Body of pancreas (tissue), 4 donors: ENCODE measurements around the gene HSPA12A. TPM values are rescaled to one million over a fixed set of nuclear protein-coding genes. Genes with fewer than 3 reads are reported as not detected.
A peak's percentile ranks its signal among the peaks of the same experiment; 100 is the strongest.

Experiments
- ATAC-seq: fragments of 150-250 bp; one replicate; pipeline ENCODE4 v1.9.1; 2016
- DNase-seq, 4 donors: peaks; one replicate each; pipeline ENCODE4 v3.0.0-alpha.2; 2019
- H3K27ac ChIP-seq, 4 donors: fragments of 200-600 bp; sonication (generic); 1 replicate in 3 of 4; 2 replicates in 1 of 4; pipeline versions ENCODE4 v1.5.1 to v1.6.1; 2016 to 2019; ENCODE audit warnings: mild to moderate bottlenecking in 1 of 4, mixed read lengths in 1 of 4, moderate library complexity in 1 of 4
- H3K27me3 ChIP-seq, 2 donors: fragments of 200-600 bp; sonication (generic); one replicate each; pipeline ENCODE4 v1.6.0; 2016; ENCODE audit warnings: mild to moderate bottlenecking in 1 of 2
- H3K36me3 ChIP-seq, 2 donors: fragments of 200-600 bp; sonication (generic); replicated peaks in 1 of 2; 2 replicates each; pipeline ENCODE4 v1.5.1; 2016; ENCODE audit warnings: low read depth in 2 of 2; ENCODE audit not compliant: insufficient read depth in 1 of 2
- H3K4me1 ChIP-seq: fragments of 200-600 bp; sonication (generic); one replicate; pipeline ENCODE4 v1.6.0; 2016
- H3K4me3 ChIP-seq, 2 donors: fragments of 200-600 bp; sonication (generic); 1 replicate in 1 of 2; 2 replicates in 1 of 2; pipeline ENCODE4 v1.5.1; 2016 to 2019
- H3K9me3 ChIP-seq, 3 donors: fragments of 200-600 bp; sonication (generic); 1 replicate in 2 of 3; 2 replicates in 1 of 3; pipeline ENCODE4 v1.5.1; 2016
- POLR2A ChIP-seq, 3 donors: fragments of 450-650 bp; IDR thresholded peaks; one replicate each; pipeline ENCODE4 v1.6.1; 2016; ENCODE audit warnings: antibody characterized with exemption in 3 of 3, mild to moderate bottlenecking in 2 of 3
- WGBS, 2 donors: methylation state at CpG; one replicate each; pipeline ENCODE4 v1.1.5; 2017; 5-methylcytosine and 5-hydroxymethylcytosine counted together
- intact Hi-C: fragments of 100-400 bp; cut with DNase I; formaldehyde crosslinking; loops from one replicate; pipeline ENCODE4 v1.15.1; 2023
- total RNA-seq, 2 donors: library from RNA; depleted of rRNA; stranded (reverse); fragments of >200 nt; gene quantifications; one replicate each; pipeline ENCODE4 v1.1.0, GENCODE V29; 2016
- TF ChIP-seq, protein P1 (sequence below), 7 experiments: fragments of 450-650 bp in 4 of 7; fragments of 200-600 bp in 3 of 7; sonication (generic) in 3 of 7; IDR thresholded peaks; one replicate each; pipeline ENCODE4 v1.5.1; 2016 to 2019; ENCODE audit warnings: antibody characterized with exemption in 7 of 7

HSPA12A gene
- total RNA-seq, 2 donors from 2014 or later: 8.3 to 22.7 TPM

DNA sequence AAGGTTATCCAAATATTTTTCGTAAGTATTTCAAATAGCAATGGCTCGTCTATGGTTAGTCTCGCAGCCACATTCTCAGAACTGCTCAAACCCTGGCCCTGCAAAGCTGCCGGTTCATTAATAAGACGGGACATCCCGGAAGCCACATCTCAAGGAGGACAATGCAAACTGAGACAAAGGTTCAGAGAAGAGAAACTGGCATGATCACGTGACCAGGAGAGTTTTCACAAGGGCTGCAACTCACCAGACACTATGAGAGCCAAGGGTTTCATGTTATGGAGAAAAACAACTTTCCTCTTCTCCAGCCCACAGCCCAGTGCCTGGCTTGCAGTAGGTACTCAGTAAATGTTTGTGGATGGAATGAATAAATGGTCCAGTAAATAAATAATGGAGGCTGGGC, 5.0 kb upstream of the HSPA12A start:
- ATAC-seq (no peak), DNase-seq (no peak)
- no peak overlapping the region for H3K27ac ChIP-seq
- H3K36me3 ChIP-seq: no peaks in the 10 kb centered on the region
- TF ChIP-seq, protein P1, sequence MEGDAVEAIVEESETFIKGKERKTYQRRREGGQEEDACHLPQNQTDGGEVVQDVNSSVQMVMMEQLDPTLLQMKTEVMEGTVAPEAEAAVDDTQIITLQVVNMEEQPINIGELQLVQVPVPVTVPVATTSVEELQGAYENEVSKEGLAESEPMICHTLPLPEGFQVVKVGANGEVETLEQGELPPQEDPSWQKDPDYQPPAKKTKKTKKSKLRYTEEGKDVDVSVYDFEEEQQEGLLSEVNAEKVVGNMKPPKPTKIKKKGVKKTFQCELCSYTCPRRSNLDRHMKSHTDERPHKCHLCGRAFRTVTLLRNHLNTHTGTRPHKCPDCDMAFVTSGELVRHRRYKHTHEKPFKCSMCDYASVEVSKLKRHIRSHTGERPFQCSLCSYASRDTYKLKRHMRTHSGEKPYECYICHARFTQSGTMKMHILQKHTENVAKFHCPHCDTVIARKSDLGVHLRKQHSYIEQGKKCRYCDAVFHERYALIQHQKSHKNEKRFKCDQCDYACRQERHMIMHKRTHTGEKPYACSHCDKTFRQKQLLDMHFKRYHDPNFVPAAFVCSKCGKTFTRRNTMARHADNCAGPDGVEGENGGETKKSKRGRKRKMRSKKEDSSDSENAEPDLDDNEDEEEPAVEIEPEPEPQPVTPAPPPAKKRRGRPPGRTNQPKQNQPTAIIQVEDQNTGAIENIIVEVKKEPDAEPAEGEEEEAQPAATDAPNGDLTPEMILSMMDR (IDR thresholded peaks at IDR 0.05): no peak
- TF ChIP-seq POLR2A (IDR thresholded peaks at IDR 0.05): no peak
- H3K4me1 ChIP-seq: peaks cover 7% of the 10 kb centered on the region
- 74 to 77% methylated on average over 7 of the region's 7 CpGs for WGBS, 2 donors
- intact Hi-C loops: no loop called here
- H3K27me3 ChIP-seq: no peaks in the 10 kb centered on the region
- H3K9me3 ChIP-seq: no peaks in the 10 kb centered on the region
- no peak overlapping the region for H3K4me3 ChIP-seq

DNA sequence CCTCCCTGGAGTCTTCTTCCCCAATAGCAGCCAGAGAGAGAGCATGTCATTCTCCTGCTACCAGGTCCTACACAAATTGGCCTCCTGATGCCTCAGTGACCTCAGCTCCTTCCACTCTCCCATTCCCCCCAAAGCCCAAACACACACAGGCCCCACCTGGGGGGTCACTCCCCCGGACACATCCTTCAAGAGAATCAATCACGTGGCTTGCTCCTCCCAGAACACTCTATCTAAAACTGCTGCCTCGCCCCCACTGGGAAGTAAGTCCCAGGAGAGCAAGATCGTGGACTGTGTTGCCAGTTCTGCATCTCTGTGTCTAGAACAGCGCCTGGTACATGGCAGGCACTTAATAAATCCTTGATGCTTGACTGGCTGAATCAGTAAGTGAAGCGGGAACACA, 2.5 kb upstream of the HSPA12A start:
- intact Hi-C loops: no loop called here
- DNase-seq (no peak), ATAC-seq (no peak)
- no peak overlapping the region for H3K27ac ChIP-seq
- no peaks in the 10 kb centered on the region for H3K36me3 ChIP-seq
- H3K4me3 ChIP-seq: no peak overlapping the region
- no peak for TF ChIP-seq POLR2A (IDR thresholded peaks at IDR 0.05)
- TF ChIP-seq, protein P1 (IDR thresholded peaks at IDR 0.05): no peak
- H3K27me3 ChIP-seq: no peaks in the 10 kb centered on the region
- 95% methylated on average over 6 of the region's 6 CpGs; no CpG with 5 or more reads in 1 of the 2 donors for WGBS, 2 donors
- peaks cover 16% of the 10 kb centered on the region for H3K4me1 ChIP-seq
- no peaks in the 10 kb centered on the region for H3K9me3 ChIP-seq

DNA sequence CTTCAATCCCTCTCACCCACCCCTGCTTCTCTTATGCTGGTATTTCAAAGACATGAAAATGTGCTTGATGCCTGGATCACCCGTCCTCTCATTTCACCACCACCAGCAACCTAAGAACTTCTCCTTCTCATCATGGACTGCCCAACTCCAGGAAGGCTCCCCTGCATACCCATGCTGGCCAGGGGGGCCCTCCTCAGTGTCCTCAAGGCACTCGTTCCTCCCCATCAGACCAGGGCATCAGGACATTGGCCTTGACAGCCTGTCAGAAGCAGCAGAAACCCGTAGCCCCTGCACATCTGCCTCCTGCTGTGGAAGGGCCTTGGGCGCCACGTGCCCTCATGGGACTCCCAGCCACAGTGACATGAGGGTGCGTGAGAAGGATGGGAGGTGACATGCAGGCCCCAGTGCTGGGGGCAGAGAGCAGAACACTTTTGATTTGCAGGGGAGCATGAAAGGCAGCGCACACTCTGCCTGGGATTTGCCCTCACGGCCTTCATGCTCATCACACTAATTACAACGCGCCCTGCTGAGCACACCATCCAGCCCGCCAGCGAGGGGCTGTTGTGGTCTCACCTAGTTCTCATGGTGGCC, 1.9 kb upstream of the HSPA12A start:
- Histone ChIP-seq H3K36me3 (no peaks in the 10 kb centered on the region), H3K9me3 (no peaks in the 10 kb centered on the region), H3K4me3 (no peak overlapping the region), H3K27ac (no peak overlapping the region), H3K4me1 (peaks cover 16% of the 10 kb centered on the region), H3K27me3 (no peaks in the 10 kb centered on the region)
- 90 to 94% methylated on average over 7 to 12 of the region's 12 CpGs for WGBS, 2 donors
- ATAC-seq (no peak), DNase-seq (no peak)
- no peak for TF ChIP-seq POLR2A (IDR thresholded peaks at IDR 0.05)
- TF ChIP-seq, protein P1 (IDR thresholded peaks at IDR 0.05): no peak
- intact Hi-C loops: no loop called here

DNA sequence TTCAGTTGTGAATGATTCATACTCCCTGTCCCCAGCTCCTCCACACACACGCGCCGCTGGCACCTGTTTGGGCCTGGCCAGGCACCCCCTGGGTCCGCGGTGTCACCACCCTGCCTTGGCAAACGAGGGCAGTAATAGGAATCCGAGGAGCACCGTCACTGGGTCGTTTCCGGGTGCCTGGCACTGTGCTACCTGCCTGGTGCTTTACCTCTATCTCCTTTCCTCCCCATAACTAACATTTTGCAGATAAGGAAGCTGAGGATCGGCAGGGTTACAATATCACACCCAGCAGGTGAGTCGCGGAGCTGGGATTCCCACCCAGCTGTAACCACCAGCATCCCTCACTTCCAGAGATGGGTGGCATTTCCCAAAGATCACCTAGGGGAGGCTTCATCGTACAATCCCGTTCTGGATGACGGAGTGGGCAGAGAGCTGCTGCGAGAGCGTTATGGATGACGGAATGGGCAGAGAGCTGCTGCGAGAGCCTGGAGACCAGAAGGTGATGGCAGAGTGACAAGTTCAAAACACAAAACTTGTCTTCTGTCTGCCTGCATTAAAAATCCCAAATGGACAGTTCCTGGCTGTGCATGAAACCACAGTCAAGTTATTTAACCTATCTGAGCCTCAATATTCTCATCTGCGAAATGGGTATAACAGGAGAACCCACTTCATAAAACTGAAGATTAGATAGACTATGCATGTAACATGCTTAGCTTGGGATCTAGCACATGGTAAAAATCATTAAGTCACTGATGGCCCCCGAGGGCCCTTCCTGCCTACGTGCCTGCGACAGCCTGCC, 1.1 kb upstream of the HSPA12A start:
- DNase-seq (no peak), ATAC-seq (no peak)
- Histone ChIP-seq H3K4me1 (peaks cover 16% of the 10 kb centered on the region), H3K36me3 (no peaks in the 10 kb centered on the region), H3K9me3 (no peaks in the 10 kb centered on the region), H3K27ac (peak overlapping the region; percentile 12 to 92 (median 81)), H3K4me3 (peak overlapping the region; percentile 2 to 42), H3K27me3 (no peaks in the 10 kb centered on the region)
- TF ChIP-seq, protein P1 (IDR thresholded peaks at IDR 0.05): peak in 1 of 7 experiments; percentile 2
- no peak for TF ChIP-seq POLR2A (IDR thresholded peaks at IDR 0.05)
- 40 to 55% methylated on average over 20 to 24 of the region's 24 CpGs for WGBS, 2 donors
- intact Hi-C loops: no loop called here
